Stimulated activated CD4-positive, alpha-beta T cell treated with anti-CD3 and anti-CD28 coated beads, Interleukin-1b, Interleukin-23, amount 100 ng/mL, for 48 hours (primary cell): ENCODE data around the gene OR4D9.
"Not testable (repeated sequence)": the region's sequence is repeated elsewhere in the genome, so short reads cannot be mapped to it uniquely, and the experiment has no call there.

Source experiments
- DNase-seq: peaks from one replicate; pipeline ENCODE4 v3.0.0-alpha.2; 2020

Gene OR4D9

DNA sequence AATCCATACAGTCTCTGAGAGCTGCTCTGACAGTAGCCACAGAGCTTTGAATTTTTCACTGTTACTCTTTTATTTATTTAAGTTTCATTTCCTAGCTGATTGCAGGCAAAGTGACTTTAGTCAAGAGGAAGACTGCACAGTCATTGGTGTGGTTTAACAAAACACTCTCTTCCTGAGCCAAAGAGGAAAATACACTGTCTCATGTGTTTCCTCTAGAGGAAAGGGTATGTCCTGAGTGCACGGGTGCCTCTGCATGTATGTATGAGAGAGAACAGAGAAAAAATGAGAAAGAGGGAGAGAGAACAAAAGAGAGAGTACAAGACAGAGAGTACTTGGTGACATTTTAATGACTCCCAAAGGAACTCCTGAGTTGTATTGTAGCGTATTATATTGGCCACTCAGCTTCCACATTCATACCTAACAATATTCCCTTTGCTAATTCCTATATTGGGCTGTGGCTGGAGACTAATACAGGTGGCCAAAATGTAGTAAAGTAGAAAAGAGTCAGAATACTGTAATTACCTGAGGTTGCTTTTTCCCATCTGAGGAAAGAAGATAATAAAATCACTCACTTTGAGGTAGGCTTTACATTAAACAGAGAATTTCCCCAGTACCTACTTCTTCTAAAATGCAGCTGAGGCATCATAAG is at the start of gene OR4D9:
OR4D9 (plus strand) TSS at position 599 of the 649 bp plus-strand sequence. CDS start 3,374 bp downstream, outside the sequence.
- DNase-seq, result no peak

- no peak for DNase-seq
Observed at GRCh38 chr11:59463190-59463641, 48.1 kb upstream of the OR4D9 start.

DNA sequence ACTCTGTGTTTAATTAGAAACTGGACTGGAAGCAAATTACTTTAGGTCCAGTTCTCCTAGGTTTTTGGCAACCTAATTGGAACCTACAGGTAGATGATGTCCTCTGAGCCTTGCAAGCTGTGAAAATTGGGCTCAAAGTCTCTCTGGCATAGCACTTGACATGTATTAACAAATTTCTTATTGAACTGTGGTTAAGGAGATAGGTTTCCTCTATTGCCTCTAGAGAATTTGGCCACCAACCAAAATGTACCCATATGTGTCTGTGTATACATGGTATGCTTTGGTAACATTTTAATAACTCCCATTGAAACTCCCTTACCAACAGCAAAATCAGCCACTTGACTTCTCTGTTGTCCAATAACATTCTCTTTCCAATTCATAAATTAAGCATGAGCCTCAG is 38.3 kb upstream of the OR4D9 start, which contains the start of gene OR4D10:
OR4D10 (plus strand) TSS at position 301 of the 400 bp plus-strand sequence. CDS start 4,115 bp downstream, outside the sequence.
- DNase-seq, result no peak

DNA sequence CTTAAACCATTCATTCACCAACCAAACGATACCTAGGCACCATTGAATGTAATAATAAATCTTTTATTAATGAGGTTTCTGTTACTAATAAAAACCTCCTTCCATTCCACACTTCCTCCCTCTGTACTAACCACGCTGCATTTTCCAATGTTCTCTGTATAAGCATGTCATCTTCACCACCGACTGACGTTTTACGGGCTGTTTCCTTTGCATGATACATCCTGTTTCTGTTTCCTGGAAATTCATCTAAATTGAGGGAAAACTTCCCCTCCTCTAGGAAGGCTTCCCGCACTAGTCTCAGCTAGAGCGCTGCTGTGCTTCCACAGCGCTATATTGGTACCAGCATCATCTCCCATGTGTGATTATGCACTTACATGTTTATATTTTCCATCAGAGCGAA is 36.2 kb upstream of the OR4D9 start:
- no peak for DNase-seq

- DNase-seq, result no peak
Observed at GRCh38 chr11:59479906-59480305, 31.4 kb upstream of the OR4D9 start.

GRCh38 chr11:59480359-59480758 is 31.0 kb upstream of the OR4D9 start:
- no peak for DNase-seq

DNA sequence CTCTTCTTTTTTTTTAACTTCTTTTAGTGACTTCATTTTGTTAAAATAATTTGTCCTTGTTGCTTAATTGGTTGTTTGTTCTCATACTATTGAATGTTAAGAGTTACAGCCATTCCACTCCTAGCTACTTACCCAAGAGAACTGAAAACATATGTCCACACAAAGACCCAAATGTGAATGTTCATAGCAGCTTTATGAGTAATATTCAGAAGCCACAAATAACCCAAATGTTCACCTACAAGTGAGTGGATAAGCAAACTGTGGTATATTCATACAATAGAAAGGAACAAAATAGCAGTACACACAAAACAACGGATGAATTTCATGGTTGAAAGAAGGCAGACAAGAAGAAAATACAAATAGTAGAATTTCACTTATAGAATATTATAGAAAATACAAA is 9.4 kb upstream of the OR4D9 start:
- no peak for DNase-seq

DNA sequence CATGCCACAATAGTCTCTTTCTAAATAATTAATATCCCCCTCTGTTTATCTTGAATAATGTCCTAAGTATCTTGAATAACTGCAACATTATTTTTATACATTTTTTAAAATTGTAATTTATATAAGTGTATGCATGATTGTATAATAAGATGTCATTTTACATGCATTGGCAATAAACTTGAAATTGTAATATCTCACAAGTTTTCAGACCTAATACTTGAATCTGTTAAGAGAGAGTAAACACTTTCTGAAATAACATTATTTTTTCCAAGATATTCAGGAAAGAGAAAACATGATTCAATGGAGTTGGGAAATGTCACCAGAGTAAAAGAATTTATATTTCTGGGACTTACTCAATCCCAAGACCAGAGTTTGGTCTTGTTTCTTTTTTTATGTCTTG is 8.1 kb upstream of the OR4D9 start, which contains the start of gene OR4D11:
OR4D11 (plus strand) TSS at position 301 of the 400 bp plus-strand sequence; CDS start at position 301, 0 bp downstream.
- DNase-seq, result no peak

- DNase-seq, result no peak
Observed at GRCh38 chr11:59511675-59512074, 336 bp downstream of the OR4D9 start.

GRCh38 chr11:59520139-59520538 is 8.8 kb downstream of the OR4D9 start:
- not testable (repeated sequence) for DNase-seq

DNA sequence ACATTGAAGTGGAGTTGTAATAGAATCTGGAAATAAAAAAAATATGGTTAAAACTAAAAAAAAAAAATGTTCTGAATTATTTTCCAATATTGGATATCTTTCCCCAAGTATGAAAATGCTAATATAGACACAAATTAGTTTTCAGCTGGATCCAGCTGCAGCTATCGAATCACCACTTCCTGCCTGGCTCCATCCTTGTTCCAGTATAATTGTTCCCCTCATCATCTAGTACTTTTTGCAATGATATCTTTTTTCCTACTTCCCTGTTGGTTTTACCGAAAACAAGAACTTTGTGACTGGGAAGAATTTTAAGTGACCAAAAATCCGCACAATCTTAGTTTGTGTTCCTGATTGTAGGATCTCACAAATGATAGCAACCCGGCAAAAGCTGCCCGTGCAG is 9.4 kb downstream of the OR4D9 start:
- no peak for DNase-seq

DNA sequence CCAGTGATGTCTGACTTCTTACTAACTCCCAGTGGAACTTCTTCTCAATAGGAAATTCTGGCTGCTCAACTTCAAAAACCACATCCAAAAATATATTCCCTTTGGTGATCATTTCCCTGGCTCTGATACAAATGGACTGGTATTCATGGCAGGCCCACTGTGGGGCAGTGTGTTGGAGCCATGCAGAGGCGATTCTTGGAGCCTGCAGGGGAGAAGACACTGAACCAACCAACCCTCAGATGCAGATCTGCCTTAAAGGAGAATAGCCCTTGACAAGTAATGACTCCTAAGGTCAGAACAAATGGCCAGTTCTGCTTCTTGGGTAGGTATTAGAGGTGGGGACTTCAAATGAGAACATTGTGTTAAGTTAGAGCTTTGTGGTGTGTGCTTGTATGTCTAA is 12.2 kb downstream of the OR4D9 start:
- no peak for DNase-seq

DNA sequence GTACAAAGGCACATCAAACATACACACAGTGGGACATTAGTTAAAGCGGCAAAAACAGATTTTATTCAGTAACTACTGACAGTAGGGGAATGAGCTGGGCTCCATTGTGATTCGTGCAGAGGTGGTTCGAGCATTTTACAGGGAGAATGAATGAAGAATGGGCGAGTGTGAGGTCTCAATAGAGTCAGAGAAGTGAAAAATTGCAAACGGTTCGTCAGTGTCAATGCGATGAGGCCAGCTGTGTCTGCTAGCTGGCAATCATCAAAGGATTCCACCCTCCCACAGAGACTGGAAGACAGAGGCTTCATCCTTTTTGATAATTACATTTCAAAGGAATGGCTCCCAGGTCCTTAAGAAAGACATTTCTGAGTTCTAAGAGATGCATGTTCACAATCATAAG is 17.4 kb downstream of the OR4D9 start:
- DNase-seq, result no peak

GRCh38 chr11:59532620-59533019 is 21.3 kb downstream of the OR4D9 start:
- no peak for DNase-seq

GRCh38 chr11:59534676-59535075 is 23.3 kb downstream of the OR4D9 start:
- no peak for DNase-seq

GRCh38 chr11:59542142-59542810 is 30.9 kb downstream of the OR4D9 start:
- no peak for DNase-seq

- DNase-seq, result not testable (repeated sequence)
Observed at GRCh38 chr11:59543713-59544112, 32.4 kb downstream of the OR4D9 start.

DNA sequence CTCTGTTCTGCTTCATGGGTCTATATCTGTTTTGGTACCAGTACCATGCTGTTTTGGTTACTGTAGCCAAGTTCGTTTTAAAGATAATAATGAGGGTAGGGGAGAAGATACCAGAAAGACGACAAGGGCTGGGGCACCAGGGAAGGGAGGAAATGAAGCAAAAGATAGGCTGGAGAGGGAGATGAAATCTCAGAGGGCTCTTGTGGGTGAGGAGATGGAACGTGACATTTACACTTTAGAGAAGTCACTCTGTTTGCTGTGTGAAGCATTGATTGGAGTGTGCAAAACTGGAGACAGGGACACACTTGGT is 33.5 kb downstream of the OR4D9 start:
- DNase-seq, result no peak

GRCh38 chr11:59545179-59546020 is 34.1 kb downstream of the OR4D9 start:
- no peak for DNase-seq

DNA sequence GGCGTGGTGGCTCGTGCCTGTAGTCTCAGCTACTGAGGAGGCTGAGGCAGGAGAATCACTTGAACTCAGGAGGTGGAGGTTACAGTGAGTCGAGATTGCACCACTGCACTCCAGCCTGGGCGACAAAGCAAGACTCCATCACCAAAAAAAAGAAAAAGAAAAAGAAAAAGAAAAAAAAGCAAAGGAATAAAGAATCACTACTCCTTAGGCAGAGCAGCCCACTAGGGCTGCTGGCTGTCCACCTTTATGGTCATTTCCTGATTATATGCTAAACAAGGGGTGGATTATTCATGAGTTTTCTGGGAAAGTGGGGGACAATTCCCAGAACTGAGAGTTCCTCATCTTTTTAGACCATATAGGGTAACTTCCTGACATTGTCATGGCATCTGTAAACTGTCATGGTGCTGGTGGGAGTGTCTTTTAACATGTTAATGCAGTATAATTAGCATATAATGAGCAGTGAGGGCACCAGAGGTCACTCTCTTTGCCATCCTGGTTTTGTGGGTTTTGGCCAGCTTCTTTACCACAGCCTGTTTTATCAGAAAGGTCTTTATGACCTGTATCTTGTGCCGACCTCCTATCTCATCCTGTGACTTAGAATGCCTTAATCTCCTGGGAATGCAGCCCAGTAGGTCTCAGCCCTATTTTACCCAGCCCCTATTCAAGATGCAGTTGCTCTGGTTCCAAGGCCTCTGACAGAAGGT is 36.4 kb downstream of the OR4D9 start:
- not testable (repeated sequence) for DNase-seq

DNA sequence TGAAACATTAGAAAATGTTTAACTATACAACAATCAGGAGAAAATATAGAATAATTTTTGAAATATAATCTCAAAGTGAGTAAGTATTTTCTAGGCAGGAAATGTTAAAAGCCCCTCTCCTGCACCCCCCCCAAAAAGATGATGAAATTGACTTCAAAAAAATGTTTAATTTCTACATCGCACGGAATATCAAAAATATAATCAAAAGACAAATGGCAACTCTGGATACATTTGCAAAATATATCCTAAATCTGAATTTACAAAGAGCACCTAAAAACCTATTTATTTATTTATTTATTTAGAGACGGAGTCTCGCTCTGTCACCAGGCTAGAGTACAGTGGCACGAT is 36.9 kb downstream of the OR4D9 start:
- DNase-seq, result no peak

- peak; percentile 95 for DNase-seq
Observed at GRCh38 chr11:59550368-59550841, 39.1 kb downstream of the OR4D9 start.
